ENCODE data around the gene OR5K4. TPM values are rescaled to one million over a fixed set of nuclear protein-coding genes. Genes with fewer than 3 reads are reported as not detected.

Gene OR5K4
- total RNA-seq, 1 experiment from 2014 or later: not detected

DNA sequence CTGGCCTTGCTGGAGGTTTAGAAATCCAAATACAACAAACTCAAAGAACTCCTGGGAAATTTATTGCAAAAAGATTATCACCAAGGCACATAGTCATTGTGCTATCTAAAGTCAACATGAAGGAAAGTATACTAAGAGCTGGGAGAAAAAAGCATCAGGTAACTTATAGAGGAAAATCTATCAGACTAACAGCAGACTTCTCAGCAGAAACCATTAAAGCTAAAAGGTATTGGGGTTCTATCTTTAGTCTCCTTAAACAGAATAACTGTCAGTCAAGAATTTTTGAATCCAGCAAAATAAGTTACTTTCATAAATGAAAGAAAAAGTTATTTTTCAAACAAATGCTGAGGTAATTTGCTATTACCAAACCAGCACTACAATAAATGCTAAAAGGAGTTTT is 44.9 kb downstream of the OR5K4 start:
- no peaks in the 10 kb centered on the region for H3F3A ChIP-seq (ENCODE audit: insufficient read depth, low read depth)
- H3K27ac ChIP-seq: no peak overlapping the region
- no peak for TF ChIP-seq EZH2 (IDR thresholded peaks at IDR 0.05; ENCODE audit: low read depth)
- TF ChIP-seq, protein P1, sequence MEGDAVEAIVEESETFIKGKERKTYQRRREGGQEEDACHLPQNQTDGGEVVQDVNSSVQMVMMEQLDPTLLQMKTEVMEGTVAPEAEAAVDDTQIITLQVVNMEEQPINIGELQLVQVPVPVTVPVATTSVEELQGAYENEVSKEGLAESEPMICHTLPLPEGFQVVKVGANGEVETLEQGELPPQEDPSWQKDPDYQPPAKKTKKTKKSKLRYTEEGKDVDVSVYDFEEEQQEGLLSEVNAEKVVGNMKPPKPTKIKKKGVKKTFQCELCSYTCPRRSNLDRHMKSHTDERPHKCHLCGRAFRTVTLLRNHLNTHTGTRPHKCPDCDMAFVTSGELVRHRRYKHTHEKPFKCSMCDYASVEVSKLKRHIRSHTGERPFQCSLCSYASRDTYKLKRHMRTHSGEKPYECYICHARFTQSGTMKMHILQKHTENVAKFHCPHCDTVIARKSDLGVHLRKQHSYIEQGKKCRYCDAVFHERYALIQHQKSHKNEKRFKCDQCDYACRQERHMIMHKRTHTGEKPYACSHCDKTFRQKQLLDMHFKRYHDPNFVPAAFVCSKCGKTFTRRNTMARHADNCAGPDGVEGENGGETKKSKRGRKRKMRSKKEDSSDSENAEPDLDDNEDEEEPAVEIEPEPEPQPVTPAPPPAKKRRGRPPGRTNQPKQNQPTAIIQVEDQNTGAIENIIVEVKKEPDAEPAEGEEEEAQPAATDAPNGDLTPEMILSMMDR (conservative IDR thresholded peaks at IDR 0.05): no peak
- H4K20me1 ChIP-seq (ENCODE audit: insufficient read depth): no peaks in the 10 kb centered on the region
- POLR2A ChIA-PET (ENCODE audit: unreplicated experiment): no interaction called here
- H2AFZ ChIP-seq: no peak overlapping the region
- H3K79me2 ChIP-seq (ENCODE audit: low read depth): no peaks in the 10 kb centered on the region
- peaks cover 11% of the 10 kb centered on the region; the same call in 1 of the 2 replicates for H3K9me3 ChIP-seq (ENCODE audit: insufficient read depth, low read depth)
- CTCF ChIA-PET: no interaction called here
- intact Hi-C loops (cut with micrococcal nuclease; ENCODE audit: unreplicated experiment): loop anchor here (10.0 kb wide), 1 partner anchor 64 kb away; no protein-coding TSS in a partner anchor
- no peaks in the 10 kb centered on the region for H3K9me2 ChIP-seq (ENCODE audit: insufficient read depth)
- H3K4me3 ChIP-seq: no peak overlapping the region
- DNase-seq: no peak
- H3K4me1 ChIP-seq (replicated peaks; ENCODE audit: insufficient read depth): no peaks in the 10 kb centered on the region
- no peaks in the 10 kb centered on the region for H3K36me3 ChIP-seq (ENCODE audit: low read depth)
- no peak overlapping the region for H3K4me2 ChIP-seq
- H3K27me3 ChIP-seq (ENCODE audit: insufficient read depth, low read depth): no peaks in the 10 kb centered on the region
- BruUV-seq (replicated peaks): no TSS peak

DNA sequence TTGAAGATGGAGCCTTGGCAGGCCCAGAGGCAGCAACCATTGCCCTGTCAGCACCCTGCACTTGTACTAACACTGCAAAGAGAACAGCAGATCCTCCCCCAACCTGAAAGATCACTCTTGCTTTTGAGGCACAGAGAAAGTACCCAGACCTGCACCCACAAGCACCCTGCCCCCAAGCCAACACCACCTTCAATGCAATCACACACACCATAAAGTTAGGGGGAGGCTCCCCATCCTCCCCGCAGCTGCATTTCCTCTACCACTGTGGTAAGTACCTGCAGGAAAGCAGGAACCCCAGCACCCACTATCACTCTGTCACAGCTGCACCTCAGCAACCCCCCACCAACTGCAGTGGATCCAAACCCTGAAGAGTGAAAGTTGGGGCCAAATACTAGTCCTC is 48.9 kb downstream of the OR5K4 start:
- no peaks in the 10 kb centered on the region for H3K79me2 ChIP-seq (ENCODE audit: low read depth)
- ChIA-PET CTCF (no interaction called here), POLR2A (ENCODE audit: unreplicated experiment) (no interaction called here)
- intact Hi-C loops (cut with micrococcal nuclease; ENCODE audit: unreplicated experiment): no loop called here
- H3K4me3 ChIP-seq: no peak overlapping the region
- H3K27me3 ChIP-seq (ENCODE audit: insufficient read depth, low read depth): no peaks in the 10 kb centered on the region
- H3K27ac ChIP-seq: no peak overlapping the region
- H3K36me3 ChIP-seq (ENCODE audit: low read depth): no peaks in the 10 kb centered on the region
- no peak overlapping the region for H2AFZ ChIP-seq
- H4K20me1 ChIP-seq (ENCODE audit: insufficient read depth): no peaks in the 10 kb centered on the region
- H3F3A ChIP-seq (ENCODE audit: insufficient read depth, low read depth): no peaks in the 10 kb centered on the region
- no peaks in the 10 kb centered on the region for H3K9me2 ChIP-seq (ENCODE audit: insufficient read depth)
- H3K4me2 ChIP-seq: no peak overlapping the region
- TF ChIP-seq, protein P1 (conservative IDR thresholded peaks at IDR 0.05): no peak
- no peak for TF ChIP-seq EZH2 (IDR thresholded peaks at IDR 0.05; ENCODE audit: low read depth)
- no TSS peak for BruUV-seq (replicated peaks)
- peaks cover 22% of the 10 kb centered on the region; the same call in 1 of the 2 replicates for H3K9me3 ChIP-seq (ENCODE audit: insufficient read depth, low read depth)
- DNase-seq: no peak
- no peaks in the 10 kb centered on the region for H3K4me1 ChIP-seq (replicated peaks; ENCODE audit: insufficient read depth)

DNA sequence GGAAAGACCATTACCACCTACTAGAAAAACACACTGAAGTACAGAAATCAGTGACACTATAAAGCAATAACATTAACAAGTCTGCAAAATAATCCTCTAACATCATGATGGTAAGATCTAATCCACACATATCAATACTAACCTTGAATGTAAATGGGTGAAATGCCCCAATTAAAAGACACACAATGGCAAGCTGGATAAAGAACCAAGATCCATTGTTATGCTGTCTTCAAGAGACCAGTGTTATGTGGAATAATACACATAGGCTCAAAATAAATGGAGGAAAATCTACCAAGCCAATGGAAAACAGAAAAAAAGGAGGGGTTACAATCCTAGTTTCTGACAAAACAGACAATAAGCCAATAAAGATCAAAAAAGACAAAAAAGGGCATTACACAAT is 50.4 kb downstream of the OR5K4 start:
- Histone ChIP-seq H2AFZ (no peak overlapping the region), H3K9me3 (ENCODE audit: insufficient read depth, low read depth) (peaks cover 17% of the 10 kb centered on the region; the same call in 1 of the 2 replicates), H3F3A (ENCODE audit: insufficient read depth, low read depth) (no peaks in the 10 kb centered on the region), H3K79me2 (ENCODE audit: low read depth) (no peaks in the 10 kb centered on the region), H3K27me3 (ENCODE audit: insufficient read depth, low read depth) (no peaks in the 10 kb centered on the region), H3K4me3 (no peak overlapping the region), H3K36me3 (ENCODE audit: low read depth) (no peaks in the 10 kb centered on the region), H3K27ac (no peak overlapping the region), H4K20me1 (ENCODE audit: insufficient read depth) (no peaks in the 10 kb centered on the region), H3K4me2 (no peak overlapping the region), H3K9me2 (ENCODE audit: insufficient read depth) (no peaks in the 10 kb centered on the region), H3K4me1 (replicated peaks; ENCODE audit: insufficient read depth) (no peaks in the 10 kb centered on the region)
- intact Hi-C loops (cut with micrococcal nuclease; ENCODE audit: unreplicated experiment): no loop called here
- no peak for DNase-seq
- no TSS peak for BruUV-seq (replicated peaks)
- no peak for TF ChIP-seq EZH2 (IDR thresholded peaks at IDR 0.05; ENCODE audit: low read depth)
- POLR2A ChIA-PET (ENCODE audit: unreplicated experiment): no interaction called here
- CTCF ChIA-PET: no interaction called here

Other genes with a start within 250 kb of the OR5K4 start
- gene OR5H1, start 223.1 kb upstream of the OR5K4 start, total RNA-seq (2021): not detected in 2 replicates
- not detected in 2 replicates for gene OR5H14, start 206.4 kb upstream of the OR5K4 start, total RNA-seq (2021)
- gene OR5H15, start 187.2 kb upstream of the OR5K4 start, total RNA-seq (2021): not detected in 2 replicates
- not detected in 2 replicates for gene OR5H6, start 89.6 kb upstream of the OR5K4 start, total RNA-seq (2021)
- gene OR5H2, start 71.3 kb upstream of the OR5K4 start, total RNA-seq (2021): not detected in 2 replicates
- gene OR5K3, start 36.8 kb downstream of the OR5K4 start, total RNA-seq (2021): not detected in 2 replicates
- not detected in 2 replicates for gene OR5K1, start 109.3 kb downstream of the OR5K4 start, total RNA-seq (2021)
- not detected in 2 replicates for gene OR5K2, start 143.8 kb downstream of the OR5K4 start, total RNA-seq (2021)
- gene CLDND1, start 169.0 kb downstream of the OR5K4 start, total RNA-seq (2021): 143 and 152 TPM in 2 replicates
- not detected in 2 replicates for gene GPR15, start 178.1 kb downstream of the OR5K4 start, total RNA-seq (2021)
- gene CPOX, start 239.8 kb downstream of the OR5K4 start, total RNA-seq (2021): 30.4 and 35.2 TPM in 2 replicates